HG03575 (cell line): Measurements from ENCODE around the gene RMDN2.

ENCODE experiments used
- ATAC-seq: cut with Tn5 transposase; IDR thresholded peaks from one replicate; pipeline ENCODE4 v1.9.1; 2021; ENCODE audit not compliant: unreplicated experiment, insufficient number of reproducible peaks, low FRiP score; ENCODE audit errors: extremely low read depth

The RMDN2 gene

GRCh38 chr2:37925063-37925897 is at the start of gene RMDN2:
Gene RMDN2, plus strand, starts transcription at chr2:37925287. Its CDS starts 3,991 bp downstream, at chr2:37929278.
- ATAC-seq: peak; percentile 36

- no peak for ATAC-seq
Measured at GRCh38 chr2:37875403-37875906, 49.6 kb upstream of the RMDN2 start.

GRCh38 chr2:37876227-37876626 is 48.9 kb upstream of the RMDN2 start:
- ATAC-seq: no peak

GRCh38 chr2:37877457-37878315 is 47.4 kb upstream of the RMDN2 start:
- no peak for ATAC-seq

- ATAC-seq: no peak
Measured at GRCh38 chr2:37878536-37878935, 46.6 kb upstream of the RMDN2 start.

GRCh38 chr2:37880551-37880950 is 44.5 kb upstream of the RMDN2 start:
- ATAC-seq: no peak

- ATAC-seq: no peak
Measured at GRCh38 chr2:37881397-37881796, 43.7 kb upstream of the RMDN2 start.

GRCh38 chr2:37882036-37882435 is 43.1 kb upstream of the RMDN2 start:
- ATAC-seq: no peak

GRCh38 chr2:37883518-37883917 is 41.6 kb upstream of the RMDN2 start:
- no peak for ATAC-seq

- no peak for ATAC-seq
Measured at GRCh38 chr2:37885329-37885993, 39.6 kb upstream of the RMDN2 start.

- ATAC-seq: no peak
Measured at GRCh38 chr2:37886745-37887144, 38.3 kb upstream of the RMDN2 start.

GRCh38 chr2:37887286-37887685 is 37.8 kb upstream of the RMDN2 start:
- ATAC-seq: no peak

GRCh38 chr2:37890893-37891495 is 34.1 kb upstream of the RMDN2 start:
- ATAC-seq: no peak

- no peak for ATAC-seq
Measured at GRCh38 chr2:37891846-37892435, 33.1 kb upstream of the RMDN2 start.

GRCh38 chr2:37892436-37893114 is 32.5 kb upstream of the RMDN2 start:
- peak; percentile 49 for ATAC-seq

GRCh38 chr2:37893327-37893726 is 31.8 kb upstream of the RMDN2 start:
- no peak for ATAC-seq

- no peak for ATAC-seq
Measured at GRCh38 chr2:37894047-37894446, 31.0 kb upstream of the RMDN2 start.

- ATAC-seq: no peak
Measured at GRCh38 chr2:37894601-37895000, 30.5 kb upstream of the RMDN2 start.
